Retinal pigment epithelial cell (primary cell): ENCODE measurements around the gene AJAP1.

ENCODE experiments used
- DNase-seq: peaks from one replicate; pipeline ENCODE4 v3.0.0-alpha.2; 2010; ENCODE audit warnings: low read depth
- H3K4me3 ChIP-seq: 2 replicates; pipeline ENCODE4 v1.5.1; 2011; ENCODE audit warnings: mild to moderate bottlenecking, low read length, control low read depth, moderate library complexity
- CTCF ChIP-seq: conservative IDR thresholded peaks from 2 replicates; pipeline ENCODE4 v1.5.1; 2011; ENCODE audit warnings: low read depth, low read length, control low read depth, inconsistent platforms

The AJAP1 gene

GRCh38 chr1:4710592-4711415 lies 56.4 kb downstream of the AJAP1 start:
- TF ChIP-seq CTCF, result no peak
- no peak overlapping the region for H3K4me3 ChIP-seq
- no peak for DNase-seq

GRCh38 chr1:4711416-4712275 lies 57.2 kb downstream of the AJAP1 start:
- TF ChIP-seq CTCF, result no peak
- no peak for DNase-seq
- no peak overlapping the region for H3K4me3 ChIP-seq

- no peak for DNase-seq
- no peak overlapping the region for H3K4me3 ChIP-seq
- TF ChIP-seq CTCF, result no peak
These were observed 59.3 kb downstream of the AJAP1 start for GRCh38 chr1:4713669-4714068.

- no peak for TF ChIP-seq CTCF
- no peak for DNase-seq
- H3K4me3 ChIP-seq, result no peak overlapping the region
These were observed 62.0 kb downstream of the AJAP1 start for GRCh38 chr1:4716406-4716805.

GRCh38 chr1:4718071-4718470 lies 63.7 kb downstream of the AJAP1 start:
- no peak for TF ChIP-seq CTCF
- no peak for DNase-seq
- no peak overlapping the region for H3K4me3 ChIP-seq

- DNase-seq, result no peak
- no peak overlapping the region for H3K4me3 ChIP-seq
- TF ChIP-seq CTCF, result no peak
These were observed 68.7 kb downstream of the AJAP1 start for GRCh38 chr1:4723106-4723505.
